Measurements from ENCODE around the gene ELP1. TPM values are rescaled to one million over a fixed set of nuclear protein-coding genes. Genes with fewer than 3 reads are reported as not detected.
"Not testable (repeated sequence)": the region's sequence is repeated elsewhere in the genome, so short reads cannot be mapped to it uniquely, and the experiment has no call there.

Gene ELP1
- total and polyA plus RNA-seq, 12 donors: 11.7 to 31.7 (median 23.7) TPM

GRCh38 chr9:108928386-108928785, 5.5 kb downstream of the ELP1 start:
- H3K27ac ChIP-seq: no peak overlapping the region
- H3K9me3 ChIP-seq: no peaks in the 10 kb centered on the region
- WGBS, 2 donors: 71 to 86% methylated on average over 2 of the region's 2 CpGs
- TF ChIP-seq CTCF (IDR thresholded peaks at IDR 0.05): no peak
- intact Hi-C loops (cut with DNase I): loop anchor here in 1 of 10 donors (10.0 kb wide), 1 partner anchor 116 kb away; no protein-coding TSS in a partner anchor
- H3K27me3 ChIP-seq: no peaks in the 10 kb centered on the region
- no peak overlapping the region for H3K4me3 ChIP-seq
- ATAC-seq (no peak), DNase-seq (no peak)
- H3K4me1 ChIP-seq: peaks cover 0 to 17% (median 13%) of the 10 kb centered on the region in 9 donors
- peaks cover 0 to 77% (median 47%) of the 10 kb centered on the region in 9 donors for H3K36me3 ChIP-seq

- no peak for TF ChIP-seq CTCF (IDR thresholded peaks at IDR 0.05)
- ATAC-seq (no peak), DNase-seq (no peak)
- intact Hi-C loops (cut with DNase I): loop anchor here in 1 of 10 donors (10.0 kb wide), 1 partner anchor 120 kb away; no protein-coding TSS in a partner anchor
- H3K36me3 ChIP-seq: peaks cover 0 to 100% (median 71%) of the 10 kb centered on the region in 9 donors
- no peak overlapping the region for H3K27ac ChIP-seq
- H3K27me3 ChIP-seq: no peaks in the 10 kb centered on the region
- H3K4me3 ChIP-seq: no peak overlapping the region
- no peaks in the 10 kb centered on the region for H3K9me3 ChIP-seq
- H3K4me1 ChIP-seq: no peaks in the 10 kb centered on the region
Measured at GRCh38 chr9:108924466-108924865, 9.5 kb downstream of the ELP1 start.

GRCh38 chr9:108921200-108921599, 12.7 kb downstream of the ELP1 start:
- DNase-seq (no peak), ATAC-seq (no peak)
- Histone ChIP-seq H3K9me3 (no peaks in the 10 kb centered on the region), H3K36me3 (peaks cover 0 to 100% (median 55%) of the 10 kb centered on the region in 9 donors), H3K4me1 (no peaks in the 10 kb centered on the region), H3K27ac (no peak overlapping the region), H3K4me3 (no peak overlapping the region), H3K27me3 (no peaks in the 10 kb centered on the region)
- intact Hi-C loops (cut with DNase I): loop anchor here in 1 of 10 donors (10.0 kb wide), 1 partner anchor 124 kb away; no protein-coding TSS in a partner anchor
- no peak for TF ChIP-seq CTCF (IDR thresholded peaks at IDR 0.05)
- WGBS, 2 donors: 87 to 94% methylated on average over 1 of the region's 1 CpG

- H3K4me1 ChIP-seq, H3K4me3 ChIP-seq, H3K27ac ChIP-seq, ATAC-seq, DNase-seq, H3K9me3 ChIP-seq, H3K27me3 ChIP-seq: not testable (repeated sequence)
- intact Hi-C loops (cut with DNase I): loop anchor here in 1 of 10 donors (10.0 kb wide), 1 partner anchor 124 kb away; no protein-coding TSS in a partner anchor
- H3K36me3 ChIP-seq: peaks cover 0 to 100% (median 54%) of the 10 kb centered on the region in 9 donors
- 96 to 98% methylated on average over 1 of the region's 1 CpG for whole genome bisulfite sequencing, 2 donors
Measured at GRCh38 chr9:108920401-108920800, 13.5 kb downstream of the ELP1 start.

GRCh38 chr9:108919517-108919916, 14.4 kb downstream of the ELP1 start:
- H3K9me3 ChIP-seq: no peaks in the 10 kb centered on the region
- TF ChIP-seq CTCF (IDR thresholded peaks at IDR 0.05): no peak
- DNase-seq: no peak
- no peaks in the 10 kb centered on the region for H3K27me3 ChIP-seq
- no peaks in the 10 kb centered on the region for H3K4me1 ChIP-seq
- H3K27ac ChIP-seq: no peak overlapping the region
- ATAC-seq: no peak
- no peak overlapping the region for H3K4me3 ChIP-seq
- 90 to 95% methylated on average over 6 of the region's 6 CpGs for WGBS, 2 donors
- peaks cover 0 to 100% (median 57%) of the 10 kb centered on the region in 9 donors for H3K36me3 ChIP-seq
- intact Hi-C loops (cut with DNase I): loop anchor here in 1 of 10 donors (10.0 kb wide), 1 partner anchor 45 kb away; no protein-coding TSS in a partner anchor
